ENCODE measurements around the gene CLTC. TPM values are rescaled to one million over a fixed set of nuclear protein-coding genes. Genes with fewer than 3 reads are reported as not detected.

Gene CLTC
- total RNA-seq, 1 experiment from 2014 or later, result 254 TPM

DNA sequence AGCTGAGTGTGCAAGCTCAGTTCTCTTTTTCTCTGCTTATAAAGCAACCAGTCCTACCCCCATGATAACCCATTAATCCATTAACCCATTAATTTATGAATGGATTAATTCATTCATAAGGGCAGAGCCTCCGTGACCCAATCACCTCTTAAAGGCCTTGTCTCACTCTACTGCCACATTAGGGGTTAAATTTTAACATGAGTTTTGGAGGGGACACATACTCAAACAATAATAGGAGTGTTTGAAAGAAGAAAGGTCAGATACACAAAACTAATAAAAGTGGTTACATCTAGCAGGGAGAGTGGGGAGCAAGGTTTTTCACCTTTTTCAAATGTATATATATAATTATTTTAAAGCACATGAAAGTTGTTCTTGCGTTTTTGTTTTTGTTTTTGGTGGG, 94.6 kb downstream of the CLTC start:
- no peak overlapping the region for H2BK5ac ChIP-seq (ENCODE audit: insufficient read length, low read length)
- peaks cover under 1% of the 10 kb centered on the region in 2 experiments; a peak in 3 of 4 replicates for H3K4me1 Mint-ChIP-seq
- H2BK15ac ChIP-seq (ENCODE audit: low read depth, low read length), result no peak overlapping the region
- no peak overlapping the region for H4K91ac ChIP-seq (ENCODE audit: insufficient read length, low read depth, low read length)
- H3K9ac ChIP-seq (ENCODE audit: extremely low read depth, insufficient read length, low read length), result no peak overlapping the region
- H3K4ac ChIP-seq (ENCODE audit: low read depth, low read length), result no peak overlapping the region
- no peaks in the 10 kb centered on the region for H3K23me2 ChIP-seq (ENCODE audit: insufficient read length, low read depth, low read length, poor library complexity, severe bottlenecking)
- no peak overlapping the region for H4K8ac ChIP-seq (replicated peaks; ENCODE audit: insufficient read length, low read depth, low read length)
- TF ChIP-seq, protein P1, sequence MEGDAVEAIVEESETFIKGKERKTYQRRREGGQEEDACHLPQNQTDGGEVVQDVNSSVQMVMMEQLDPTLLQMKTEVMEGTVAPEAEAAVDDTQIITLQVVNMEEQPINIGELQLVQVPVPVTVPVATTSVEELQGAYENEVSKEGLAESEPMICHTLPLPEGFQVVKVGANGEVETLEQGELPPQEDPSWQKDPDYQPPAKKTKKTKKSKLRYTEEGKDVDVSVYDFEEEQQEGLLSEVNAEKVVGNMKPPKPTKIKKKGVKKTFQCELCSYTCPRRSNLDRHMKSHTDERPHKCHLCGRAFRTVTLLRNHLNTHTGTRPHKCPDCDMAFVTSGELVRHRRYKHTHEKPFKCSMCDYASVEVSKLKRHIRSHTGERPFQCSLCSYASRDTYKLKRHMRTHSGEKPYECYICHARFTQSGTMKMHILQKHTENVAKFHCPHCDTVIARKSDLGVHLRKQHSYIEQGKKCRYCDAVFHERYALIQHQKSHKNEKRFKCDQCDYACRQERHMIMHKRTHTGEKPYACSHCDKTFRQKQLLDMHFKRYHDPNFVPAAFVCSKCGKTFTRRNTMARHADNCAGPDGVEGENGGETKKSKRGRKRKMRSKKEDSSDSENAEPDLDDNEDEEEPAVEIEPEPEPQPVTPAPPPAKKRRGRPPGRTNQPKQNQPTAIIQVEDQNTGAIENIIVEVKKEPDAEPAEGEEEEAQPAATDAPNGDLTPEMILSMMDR (conservative IDR thresholded peaks at IDR 0.05), result no peak
- H3K79me2 ChIP-seq (ENCODE audit: insufficient read depth, low read length), result peaks cover 7% of the 10 kb centered on the region; the same call in 1 of the 2 replicates
- no peak overlapping the region for H3K14ac ChIP-seq (ENCODE audit: insufficient read depth, low read length)
- H2AFZ ChIP-seq (ENCODE audit: low read length), result no peak overlapping the region
- no peaks in the 10 kb centered on the region for H3K4me1 ChIP-seq (ENCODE audit: insufficient read depth, low read length)
- no peak overlapping the region for H3K27ac ChIP-seq (ENCODE audit: insufficient read length, low read depth, low read length)
- H3K27me3 ChIP-seq (ENCODE audit: insufficient read depth, low read length), result no peaks in the 10 kb centered on the region
- H3K27me3 Mint-ChIP-seq (ENCODE audit: low read depth), result no peaks in the 10 kb centered on the region
- H3K79me1 ChIP-seq (ENCODE audit: insufficient read depth, low read depth, low read length, poor library complexity, severe bottlenecking), result peaks cover 4% of the 10 kb centered on the region
- H3K4me3 Mint-ChIP-seq, result no peak overlapping the region
- no peak overlapping the region for H2AK5ac ChIP-seq (ENCODE audit: insufficient read length, low read length)
- peaks cover 0 to 4% (median 0%) of the 10 kb centered on the region in 3 experiments; a peak in 1 of 7 replicates for H3K36me3 Mint-ChIP-seq (ENCODE audit: insufficient read depth in 1 of 3, low read depth in 3 of 3)
- no peak overlapping the region for H2BK20ac ChIP-seq (ENCODE audit: low read depth, low read length, poor library complexity, severe bottlenecking)
- no peaks in the 10 kb centered on the region for H3K9me3 Mint-ChIP-seq
- H3K4me2 ChIP-seq (ENCODE audit: insufficient read depth, insufficient read length, low read length), result no peak overlapping the region
- no peak overlapping the region for H4K5ac ChIP-seq (ENCODE audit: insufficient read length, low read depth, low read length)
- H3K9me3 ChIP-seq (ENCODE audit: control insufficient read depth, low read depth, low read length), result no peaks in the 10 kb centered on the region
- no peak overlapping the region for H3K27ac Mint-ChIP-seq
- no CpG with 5 or more reads among the region's 2 CpGs for WGBS (ENCODE audit: extremely low coverage, insufficient read length, low lambda C conversion rate)
- no peak for DNase-seq
- no peak overlapping the region for H3K56ac ChIP-seq (ENCODE audit: insufficient read length, low read depth, low read length)
- no peak overlapping the region for H2BK120ac ChIP-seq (ENCODE audit: low read depth, low read length, poor library complexity, severe bottlenecking)
- H2BK12ac ChIP-seq (ENCODE audit: insufficient read length, low read depth, low read length), result no peak overlapping the region
- no peak overlapping the region for H3K23ac ChIP-seq (ENCODE audit: insufficient read length, low read depth, low read length)
- no peak overlapping the region for H3K18ac ChIP-seq (ENCODE audit: insufficient read length, low read depth, low read length)
- no peaks in the 10 kb centered on the region for H4K20me1 ChIP-seq (ENCODE audit: control insufficient read depth, insufficient read depth, insufficient read length)
- no peak overlapping the region for H3T11ph ChIP-seq (ENCODE audit: low read length)

Measured in H9 (cell line).